ENCODE measurements around the gene NCAPG2. TPM values are rescaled to one million over a fixed set of nuclear protein-coding genes. Genes with fewer than 3 reads are reported as not detected.

Gene NCAPG2
- polyA plus RNA-seq, 1 of the 3 experiments (the other 2 are of a cell fraction), result 25.0 TPM

- H3K9ac ChIP-seq, result no peak overlapping the region
- H4K20me1 ChIP-seq (ENCODE audit: insufficient read depth), result no peaks in the 10 kb centered on the region
- H3K4me2 ChIP-seq, result no peak overlapping the region
- no peak for DNase-seq
- peaks cover 3 to 8% of the 10 kb centered on the region in 2 experiments for H3K36me3 ChIP-seq (replicated peaks in 1 of 2; ENCODE audit: control insufficient read depth in 1 of 2, insufficient read depth in 2 of 2, low read length in 1 of 2)
- WGBS (ENCODE audit: low lambda C conversion rate), result 93% methylated on average over 7 of the region's 7 CpGs
- H3K9me3 ChIP-seq, result no peaks in the 10 kb centered on the region
- ChIA-PET CTCF (no interaction called here), POLR2A (no interaction called here)
- no peak overlapping the region for H3K4me3 ChIP-seq (ENCODE audit: low read depth in 2 of 2, low read length in 1 of 2)
- H2AFZ ChIP-seq (ENCODE audit: low read depth), result no peak overlapping the region
- H3K27me3 ChIP-seq (ENCODE audit: insufficient read depth), result no peaks in the 10 kb centered on the region
- H3K9me2 ChIP-seq, result no peaks in the 10 kb centered on the region
- TF ChIP-seq GATA2 (CRISPR knock-in tag; IDR thresholded peaks at IDR 0.05) (no peak), NFIC (IDR thresholded peaks at IDR 0.05; ENCODE audit: borderline replicate concordance) (no peak), TAF1 (IDR thresholded peaks at IDR 0.05; ENCODE audit: borderline replicate concordance, low read depth, low read length) (no peak), NRF1 (IDR thresholded peaks at IDR 0.05; ENCODE audit: low read depth, low read length) (no peak), EP300 (IDR thresholded peaks at IDR 0.05; ENCODE audit: borderline replicate concordance in 1 of 2, low read depth in 1 of 2, low read length in 1 of 2) (no peak), JUND (IDR thresholded peaks at IDR 0.05) (no peak), GABPA (IDR thresholded peaks at IDR 0.05; ENCODE audit: low read depth) (no peak), ELF1 (IDR thresholded peaks at IDR 0.05) (no peak), SMC3 (IDR thresholded peaks at IDR 0.05; ENCODE audit: low read depth, low read length) (no peak)
- TF ChIP-seq, protein P1, sequence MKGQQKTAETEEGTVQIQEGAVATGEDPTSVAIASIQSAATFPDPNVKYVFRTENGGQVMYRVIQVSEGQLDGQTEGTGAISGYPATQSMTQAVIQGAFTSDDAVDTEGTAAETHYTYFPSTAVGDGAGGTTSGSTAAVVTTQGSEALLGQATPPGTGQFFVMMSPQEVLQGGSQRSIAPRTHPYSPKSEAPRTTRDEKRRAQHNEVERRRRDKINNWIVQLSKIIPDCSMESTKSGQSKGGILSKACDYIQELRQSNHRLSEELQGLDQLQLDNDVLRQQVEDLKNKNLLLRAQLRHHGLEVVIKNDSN (IDR thresholded peaks at IDR 0.05; ENCODE audit: borderline replicate concordance, low read depth), result no peak
- TF ChIP-seq, protein P2, sequence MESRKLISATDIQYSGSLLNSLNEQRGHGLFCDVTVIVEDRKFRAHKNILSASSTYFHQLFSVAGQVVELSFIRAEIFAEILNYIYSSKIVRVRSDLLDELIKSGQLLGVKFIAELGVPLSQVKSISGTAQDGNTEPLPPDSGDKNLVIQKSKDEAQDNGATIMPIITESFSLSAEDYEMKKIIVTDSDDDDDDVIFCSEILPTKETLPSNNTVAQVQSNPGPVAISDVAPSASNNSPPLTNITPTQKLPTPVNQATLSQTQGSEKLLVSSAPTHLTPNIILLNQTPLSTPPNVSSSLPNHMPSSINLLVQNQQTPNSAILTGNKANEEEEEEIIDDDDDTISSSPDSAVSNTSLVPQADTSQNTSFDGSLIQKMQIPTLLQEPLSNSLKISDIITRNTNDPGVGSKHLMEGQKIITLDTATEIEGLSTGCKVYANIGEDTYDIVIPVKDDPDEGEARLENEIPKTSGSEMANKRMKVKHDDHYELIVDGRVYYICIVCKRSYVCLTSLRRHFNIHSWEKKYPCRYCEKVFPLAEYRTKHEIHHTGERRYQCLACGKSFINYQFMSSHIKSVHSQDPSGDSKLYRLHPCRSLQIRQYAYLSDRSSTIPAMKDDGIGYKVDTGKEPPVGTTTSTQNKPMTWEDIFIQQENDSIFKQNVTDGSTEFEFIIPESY (IDR thresholded peaks at IDR 0.05; ENCODE audit: borderline replicate concordance, low read depth), result no peak
- H3F3A ChIP-seq (replicated peaks; ENCODE audit: insufficient read depth), result peaks cover under 1% of the 10 kb centered on the region
- H3K4me1 ChIP-seq (ENCODE audit: control insufficient read depth in 1 of 2, insufficient read depth in 2 of 2, low read depth in 1 of 2, low read length in 1 of 2), result peaks cover 0 to 7% of the 10 kb centered on the region in 2 experiments; a peak in 2 of 4 replicates
- H3K27ac ChIP-seq (ENCODE audit: low read depth in 2 of 2, low read length in 1 of 2), result no peak overlapping the region
- H3K79me2 ChIP-seq (ENCODE audit: insufficient read depth), result no peaks in the 10 kb centered on the region
Measured at GRCh38 chr7:158609313-158609974, 95.2 kb downstream of the NCAPG2 start.

- no peaks in the 10 kb centered on the region for H3K79me2 ChIP-seq (ENCODE audit: insufficient read depth)
- H4K20me1 ChIP-seq (ENCODE audit: insufficient read depth), result no peaks in the 10 kb centered on the region
- H3K9me3 ChIP-seq, result no peaks in the 10 kb centered on the region
- no peak overlapping the region for H2AFZ ChIP-seq (ENCODE audit: low read depth)
- WGBS (ENCODE audit: low lambda C conversion rate), result 100% methylated on average over 6 of the region's 6 CpGs
- peaks cover 3% of the 10 kb centered on the region in 2 experiments for H3K36me3 ChIP-seq (replicated peaks in 1 of 2; ENCODE audit: control insufficient read depth in 1 of 2, insufficient read depth in 2 of 2, low read length in 1 of 2)
- H3K27me3 ChIP-seq (ENCODE audit: insufficient read depth), result no peaks in the 10 kb centered on the region
- H3K9ac ChIP-seq, result no peak overlapping the region
- no peak for DNase-seq
- H3K27ac ChIP-seq (ENCODE audit: low read depth in 2 of 2, low read length in 1 of 2), result no peak overlapping the region
- H3K4me2 ChIP-seq, result no peak overlapping the region
- ChIA-PET CTCF (interaction anchor here (0.9 kb wide), 1 partner anchor 40 kb away, joined by 3 read pairs; no protein-coding TSS in a partner anchor), POLR2A (no interaction called here)
- no peaks in the 10 kb centered on the region; a peak in 1 of 4 replicates for H3K4me1 ChIP-seq (ENCODE audit: control insufficient read depth in 1 of 2, insufficient read depth in 2 of 2, low read depth in 1 of 2, low read length in 1 of 2)
- H3F3A ChIP-seq (replicated peaks; ENCODE audit: insufficient read depth), result no peaks in the 10 kb centered on the region
- no peak overlapping the region for H3K4me3 ChIP-seq (ENCODE audit: low read depth in 2 of 2, low read length in 1 of 2)
- no peaks in the 10 kb centered on the region for H3K9me2 ChIP-seq
- TF ChIP-seq POLR2AphosphoS5 (IDR thresholded peaks at IDR 0.05; ENCODE audit: low read depth, low read length) (no peak), NFIC (IDR thresholded peaks at IDR 0.05; ENCODE audit: borderline replicate concordance) (no peak), YY1 (IDR thresholded peaks at IDR 0.05; ENCODE audit: low read depth) (no peak), CHD2 (IDR thresholded peaks at IDR 0.05; ENCODE audit: low read length, partially characterized antibody) (no peak), RFX5 (IDR thresholded peaks at IDR 0.05; ENCODE audit: low read length) (no peak), MXI1 (IDR thresholded peaks at IDR 0.05; ENCODE audit: low read depth, low read length) (no peak), REST (IDR thresholded peaks at IDR 0.05; ENCODE audit: low read depth, low read length) (no peak), GABPA (IDR thresholded peaks at IDR 0.05; ENCODE audit: low read depth) (no peak), TAF1 (IDR thresholded peaks at IDR 0.05; ENCODE audit: borderline replicate concordance, low read depth, low read length) (no peak), FOSL2 (IDR thresholded peaks at IDR 0.05; ENCODE audit: borderline replicate concordance, low read depth) (no peak)
- TF ChIP-seq, protein P3, sequence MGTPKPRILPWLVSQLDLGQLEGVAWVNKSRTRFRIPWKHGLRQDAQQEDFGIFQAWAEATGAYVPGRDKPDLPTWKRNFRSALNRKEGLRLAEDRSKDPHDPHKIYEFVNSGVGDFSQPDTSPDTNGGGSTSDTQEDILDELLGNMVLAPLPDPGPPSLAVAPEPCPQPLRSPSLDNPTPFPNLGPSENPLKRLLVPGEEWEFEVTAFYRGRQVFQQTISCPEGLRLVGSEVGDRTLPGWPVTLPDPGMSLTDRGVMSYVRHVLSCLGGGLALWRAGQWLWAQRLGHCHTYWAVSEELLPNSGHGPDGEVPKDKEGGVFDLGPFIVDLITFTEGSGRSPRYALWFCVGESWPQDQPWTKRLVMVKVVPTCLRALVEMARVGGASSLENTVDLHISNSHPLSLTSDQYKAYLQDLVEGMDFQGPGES (IDR thresholded peaks at IDR 0.05; ENCODE audit: low read depth, low read length), result no peak
Measured at GRCh38 chr7:158607563-158607962, 97.0 kb downstream of the NCAPG2 start.

All from SK-N-SH (cell line).